GM12878 (cell line): ENCODE data around the gene LYPLA2. TPM values are rescaled to one million over a fixed set of nuclear protein-coding genes. Genes with fewer than 3 reads are reported as not detected.
A peak's percentile ranks its signal among the peaks of the same experiment; 100 is the strongest.

Source experiments
- ATAC-seq: fragments of 200-7000 bp; cut with Tn5 transposase; 3 replicates; pipeline ENCODE4 v1.9.1; 2020; ENCODE audit warnings: mild to moderate bottlenecking, moderate library complexity
- BruUV-seq: library from RNA; stranded (reverse); fragments of 400-500 nt; replicated peaks from 2 replicates; lab custom pipeline; 2021; lab: Mats Ljungman, UMichigan
- CTCF ChIA-PET: fragments of 300-600 bp; sonication (Branson Sonifier 250); formaldehyde crosslinking; extraction: SDS; loops from one replicate; lab custom pipeline; 2021; ENCODE audit warnings: inconsistent platforms; lab: Yijun Ruan, JAX
- POLR2A ChIA-PET: fragments of 350-600 bp; formaldehyde crosslinking; extraction: SDS; loops from one replicate; lab custom pipeline; 2021; ENCODE audit warnings: inconsistent platforms; lab: Charles Lee
- RAD21 ChIA-PET: fragments of 300-600 bp; sonication (Branson Sonifier 250); formaldehyde crosslinking; loops from one replicate; lab custom pipeline; 2023; ENCODE audit warnings: antibody characterized with exemption; ENCODE audit not compliant: unreplicated experiment; lab: Charles Lee
- SMC1A ChIA-PET: fragments of 300-600 bp; sonication (Branson Sonifier 250); formaldehyde crosslinking; loops from one replicate; lab custom pipeline; 2023; ENCODE audit not compliant: unreplicated experiment, uncharacterized antibody; lab: Charles Lee
- DNase-seq: peaks from one replicate; pipeline ENCODE4 v3.0.0-alpha.2; 2011; ENCODE audit warnings: low read depth, low spot score
- FAIRE-seq: peaks from 3 replicates; lab custom pipeline; 2011; peaks lifted over from hg19 to GRCh38; lab: Jason Lieb, UNC
- H2AFZ ChIP-seq: 2 replicates; pipeline ENCODE4 v1.6.0; 2011; ENCODE audit warnings: low read depth, low read length, control low read depth; ENCODE audit not compliant: control insufficient read depth
- H3K27ac ChIP-seq: 2 replicates; pipeline ENCODE4 v1.5.1; 2011; ENCODE audit warnings: control low read depth; ENCODE audit not compliant: control insufficient read depth, insufficient read depth
- H3K27me3 ChIP-seq, 2 experiments: replicated peaks in 1 of 2; 2 replicates each; pipeline versions ENCODE4 v1.6.0 to v1.6.1; 2011; ENCODE audit warnings: low read length in 1 of 2; ENCODE audit not compliant: control insufficient read depth in 2 of 2, insufficient read depth in 2 of 2
- H3K36me3 ChIP-seq, 2 experiments: 2 replicates each; pipeline ENCODE4 v1.5.1; 2011; ENCODE audit warnings: low read length in 1 of 2; ENCODE audit not compliant: control insufficient read depth in 2 of 2, insufficient read depth in 2 of 2
- H3K4me1 ChIP-seq: 2 replicates; pipeline ENCODE4 v1.6.1; 2011; ENCODE audit warnings: mild to moderate bottlenecking, low read length, moderate library complexity, mixed read lengths; ENCODE audit not compliant: control insufficient read depth, insufficient read depth
- H3K4me2 ChIP-seq: 2 replicates; pipeline ENCODE4 v1.6.0; 2011; ENCODE audit warnings: control low read depth; ENCODE audit not compliant: control insufficient read depth, insufficient read depth
- H3K4me3 ChIP-seq: fragments of 200-600 bp; sonication (generic); 2 replicates; pipeline ENCODE4 v1.5.1; 2016
- H3K79me2 ChIP-seq: 2 replicates; pipeline ENCODE4 v1.6.0; 2011; ENCODE audit warnings: low read length; ENCODE audit not compliant: control insufficient read depth, insufficient read depth
- H3K9ac ChIP-seq: 2 replicates; pipeline ENCODE4 v1.8.0; 2011; ENCODE audit warnings: low read length, control low read depth, mixed read lengths; ENCODE audit not compliant: control insufficient read depth, insufficient read depth
- H3K9me3 ChIP-seq: replicated peaks from 3 replicates; pipeline ENCODE4 v1.5.1; 2011; ENCODE audit warnings: mild to moderate bottlenecking, low read length; ENCODE audit not compliant: control insufficient read depth, insufficient read depth
- H4K20me1 ChIP-seq: 2 replicates; pipeline ENCODE4 v1.6.0; 2011; ENCODE audit not compliant: control insufficient read depth, insufficient read depth
- ESRRA ChIP-seq: IDR thresholded peaks from 2 replicates; pipeline ENCODE4 v1.6.1; 2012; ENCODE audit warnings: mild to moderate bottlenecking, low read length, improper control_type of control experiment
- GATAD2B ChIP-seq: fragments of 450-650 bp; conservative IDR thresholded peaks from 2 replicates; pipeline ENCODE4 v1.6.1; 2017; ENCODE audit warnings: low read depth, mild to moderate bottlenecking, moderate library complexity
- NFYA ChIP-seq: IDR thresholded peaks from 2 replicates; pipeline ENCODE4 v1.6.1; 2011; ENCODE audit warnings: low read depth, mild to moderate bottlenecking, low read length, improper control_type of control experiment, borderline replicate concordance
- NR2C2 ChIP-seq: IDR thresholded peaks from 2 replicates; pipeline ENCODE4 v1.6.1; 2011; ENCODE audit warnings: borderline replicate concordance, low read depth; ENCODE audit not compliant: control insufficient read depth, insufficient read length
- TCF12 ChIP-seq: IDR thresholded peaks from 2 replicates; pipeline ENCODE4 v1.6.1; 2011; ENCODE audit warnings: low read depth, mild to moderate bottlenecking, low read length
- ZBTB33 ChIP-seq: fragments of 450-650 bp; IDR thresholded peaks from 2 replicates; pipeline ENCODE4 v1.6.1; 2017; ENCODE audit warnings: mild to moderate bottlenecking
- ZNF384 ChIP-seq: IDR thresholded peaks from 2 replicates; pipeline ENCODE4 v1.6.1; 2012; ENCODE audit warnings: low read depth, mild to moderate bottlenecking, low read length, improper control_type of control experiment, borderline replicate concordance
- ZNF592 ChIP-seq: fragments of 450-650 bp; IDR thresholded peaks from 2 replicates; pipeline ENCODE4 v1.6.1; 2017; ENCODE audit warnings: mild to moderate bottlenecking, moderate library complexity
- WGBS: methylation state at CpG from one replicate; pipeline ENCODE4 v1.1.6; 2016; ENCODE audit warnings: low lambda C conversion rate; ENCODE audit not compliant: insufficient replicate concordance, insufficient coverage; ENCODE audit errors: missing lambda C conversion rate; 5-methylcytosine and 5-hydroxymethylcytosine counted together
- in situ Hi-C: fragments of 300-500 bp; cut with MboI; formaldehyde crosslinking; loops from 9 replicates; pipeline ENCODE4 v1.14.3; 2018; ENCODE audit warnings: mixed read lengths
- intact Hi-C: fragments of 100-400 bp; cut with micrococcal nuclease; formaldehyde crosslinking; loops from one replicate; pipeline ENCODE4 v1.14.2; 2022; ENCODE audit not compliant: unreplicated experiment
- polyA plus RNA-seq, 11 experiments: library from polyadenylated mRNA; depleted of rRNA in 4 of 11; unstranded in 6 of 11; stranded (reverse) in 5 of 11; fragments of >200 nt; fragmentation: Nextera tagmentation in 4 of 11; fragmentation: Illumina TruSeq in 1 of 11; extraction: Ambion mirVana in 4 of 11; extraction: Trizol in 1 of 11; gene quantifications; 1 replicate in 1 of 11; 2 replicates in 10 of 11; pipeline versions ENCODE4 v1.2.1 to v1.2.3, GENCODE V29; 2011 to 2016; ENCODE audit warnings: inconsistent platforms in 2 of 11, missing spikeins in 2 of 11, low read depth in 1 of 11
- total RNA-seq, 4 experiments: library from RNA; depleted of rRNA in 3 of 4; stranded (reverse); fragments of >200 nt in 3 of 4; fragmentation: Illumina TruSeq in 1 of 4; extraction: Trizol in 1 of 4; gene quantifications; 2 replicates each; pipeline versions ENCODE4 v1.2.1 to v1.2.3, GENCODE V29; 2013 to 2021
- TF ChIP-seq, protein P1 (sequence below), 3 experiments: IDR thresholded peaks in 2 of 3; conservative IDR thresholded peaks in 1 of 3; 2 replicates each; pipeline ENCODE4 v1.5.1; 2011; ENCODE audit warnings: low read depth in 3 of 3, low read length in 3 of 3, mild to moderate bottlenecking in 3 of 3, control low read depth in 2 of 3, moderate library complexity in 2 of 3, inconsistent platforms in 1 of 3, mixed read lengths in 1 of 3; ENCODE audit not compliant: control insufficient read depth in 2 of 3, insufficient read depth in 1 of 3; ENCODE audit errors: extremely low read depth in 1 of 3
- TF ChIP-seq, protein P2 (sequence below): IDR thresholded peaks from 2 replicates; pipeline ENCODE4 v1.6.1; 2012; ENCODE audit warnings: low read length, inconsistent platforms
- TF ChIP-seq, protein P3 (sequence below): IDR thresholded peaks from 2 replicates; pipeline ENCODE4 v1.6.1; 2011; ENCODE audit warnings: mild to moderate bottlenecking, low read depth, low read length, moderate library complexity; ENCODE audit not compliant: insufficient replicate concordance

The LYPLA2 gene
- total and polyA plus RNA-seq, 10 of the 15 experiments (the other 5 are each of a cell fraction or from before 2014, with no cell fraction given): 2.7 to 129 (median 62.3) TPM

GRCh38 chr1:23798662-23799142, 7.8 kb downstream of the LYPLA2 start:
- POLR2A ChIA-PET: interaction anchor here (0.5 to 1.8 kb wide), 4 partner anchors 12 to 111 kb away, joined by 4 to 10 read pairs (median 6); partner anchors contain the start of gene PITHD1
- SMC1A ChIA-PET: interaction anchor here (1.8 kb wide), 1 partner anchor 118 kb away, joined by 6 read pairs; no protein-coding TSS in a partner anchor
- TF ChIP-seq ZNF592 (no peak), ZNF384 (no peak), ZBTB33 (peak; percentile 44; the same call in 1 of the 2 replicates), NFYA (no peak), NR2C2 (no peak), TCF12 (no peak), GATAD2B (no peak), ESRRA (no peak)
- TF ChIP-seq, protein P1, sequence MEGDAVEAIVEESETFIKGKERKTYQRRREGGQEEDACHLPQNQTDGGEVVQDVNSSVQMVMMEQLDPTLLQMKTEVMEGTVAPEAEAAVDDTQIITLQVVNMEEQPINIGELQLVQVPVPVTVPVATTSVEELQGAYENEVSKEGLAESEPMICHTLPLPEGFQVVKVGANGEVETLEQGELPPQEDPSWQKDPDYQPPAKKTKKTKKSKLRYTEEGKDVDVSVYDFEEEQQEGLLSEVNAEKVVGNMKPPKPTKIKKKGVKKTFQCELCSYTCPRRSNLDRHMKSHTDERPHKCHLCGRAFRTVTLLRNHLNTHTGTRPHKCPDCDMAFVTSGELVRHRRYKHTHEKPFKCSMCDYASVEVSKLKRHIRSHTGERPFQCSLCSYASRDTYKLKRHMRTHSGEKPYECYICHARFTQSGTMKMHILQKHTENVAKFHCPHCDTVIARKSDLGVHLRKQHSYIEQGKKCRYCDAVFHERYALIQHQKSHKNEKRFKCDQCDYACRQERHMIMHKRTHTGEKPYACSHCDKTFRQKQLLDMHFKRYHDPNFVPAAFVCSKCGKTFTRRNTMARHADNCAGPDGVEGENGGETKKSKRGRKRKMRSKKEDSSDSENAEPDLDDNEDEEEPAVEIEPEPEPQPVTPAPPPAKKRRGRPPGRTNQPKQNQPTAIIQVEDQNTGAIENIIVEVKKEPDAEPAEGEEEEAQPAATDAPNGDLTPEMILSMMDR (IDR thresholded peaks at IDR 0.05 in 2 of 3, conservative IDR thresholded peaks at IDR 0.05 in 1 of 3; ENCODE audit: control insufficient read depth in 2 of 3, extremely low read depth in 1 of 3, insufficient read depth in 1 of 3, low read depth in 3 of 3, low read length in 3 of 3): peak in 2 of 3 experiments; percentile 22 to 27; a peak in 1 of 6 replicates
- TF ChIP-seq, protein P2, sequence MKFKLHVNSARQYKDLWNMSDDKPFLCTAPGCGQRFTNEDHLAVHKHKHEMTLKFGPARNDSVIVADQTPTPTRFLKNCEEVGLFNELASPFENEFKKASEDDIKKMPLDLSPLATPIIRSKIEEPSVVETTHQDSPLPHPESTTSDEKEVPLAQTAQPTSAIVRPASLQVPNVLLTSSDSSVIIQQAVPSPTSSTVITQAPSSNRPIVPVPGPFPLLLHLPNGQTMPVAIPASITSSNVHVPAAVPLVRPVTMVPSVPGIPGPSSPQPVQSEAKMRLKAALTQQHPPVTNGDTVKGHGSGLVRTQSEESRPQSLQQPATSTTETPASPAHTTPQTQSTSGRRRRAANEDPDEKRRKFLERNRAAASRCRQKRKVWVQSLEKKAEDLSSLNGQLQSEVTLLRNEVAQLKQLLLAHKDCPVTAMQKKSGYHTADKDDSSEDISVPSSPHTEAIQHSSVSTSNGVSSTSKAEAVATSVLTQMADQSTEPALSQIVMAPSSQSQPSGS: no peak
- TF ChIP-seq, protein P3, sequence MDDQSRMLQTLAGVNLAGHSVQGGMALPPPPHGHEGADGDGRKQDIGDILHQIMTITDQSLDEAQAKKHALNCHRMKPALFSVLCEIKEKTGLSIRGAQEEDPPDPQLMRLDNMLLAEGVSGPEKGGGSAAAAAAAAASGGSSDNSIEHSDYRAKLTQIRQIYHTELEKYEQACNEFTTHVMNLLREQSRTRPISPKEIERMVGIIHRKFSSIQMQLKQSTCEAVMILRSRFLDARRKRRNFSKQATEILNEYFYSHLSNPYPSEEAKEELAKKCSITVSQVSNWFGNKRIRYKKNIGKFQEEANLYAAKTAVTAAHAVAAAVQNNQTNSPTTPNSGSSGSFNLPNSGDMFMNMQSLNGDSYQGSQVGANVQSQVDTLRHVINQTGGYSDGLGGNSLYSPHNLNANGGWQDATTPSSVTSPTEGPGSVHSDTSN: no peak

More at GRCh38 chr1:23798662-23799142, 7.8 kb downstream of the LYPLA2 start:
- no peak for ATAC-seq
- Histone ChIP-seq H3K4me3 (peak overlapping the region; percentile 80; the same call in 1 of the 2 replicates), H2AFZ (no peak overlapping the region), H3K4me2 (peak overlapping the region; percentile 86; the same call in 1 of the 2 replicates), H3K27me3 (no peaks in the 10 kb centered on the region), H3K36me3 (peaks cover 6 to 14% of the 10 kb centered on the region in 2 experiments; a peak in 3 of 4 replicates), H3K79me2 (peaks cover 10% of the 10 kb centered on the region), H3K9ac (no peak overlapping the region; the same call in 1 of the 2 replicates), H4K20me1 (no peaks in the 10 kb centered on the region), H3K9me3 (no peaks in the 10 kb centered on the region), H3K27ac (no peak overlapping the region), H3K4me1 (peaks cover 9% of the 10 kb centered on the region)
- DNase-seq: no peak
- ChIA-PET RAD21 (interaction anchor here (0.5 to 1.8 kb wide), 4 partner anchors 27 to 126 kb away, joined by 3 to 8 read pairs (median 3); no protein-coding TSS in a partner anchor), CTCF (interaction anchor here (1.1 to 2.2 kb wide), 7 partner anchors 9 to 117 kb away, joined by 3 to 12 read pairs (median 3); no protein-coding TSS in a partner anchor)
- BruUV-seq: no TSS peak
- intact Hi-C loops: no loop called here
- 96% methylated on average over 12 of the region's 12 CpGs for WGBS
- no peak for FAIRE-seq
- in situ Hi-C loops: loop anchor here (25.0 kb wide), 1 partner anchor 1439 kb away; the partner anchor contains the start of genes RSRP1 and SYF2
